ENCODE data around the gene PCDHGA9.

GRCh38 chr5:141431286-141431685, 28.7 kb downstream of the PCDHGA9 start:
- TF ChIP-seq CTCF (conservative IDR thresholded peaks at IDR 0.05; ENCODE audit: low read depth, low read length) (no peak), EZH2 (IDR thresholded peaks at IDR 0.05; ENCODE audit: low read length, unreplicated experiment) (no peak)

Data from PC-3 (cell line).